ENCODE data around the gene GATAD2A.

GATAD2A gene

DNA sequence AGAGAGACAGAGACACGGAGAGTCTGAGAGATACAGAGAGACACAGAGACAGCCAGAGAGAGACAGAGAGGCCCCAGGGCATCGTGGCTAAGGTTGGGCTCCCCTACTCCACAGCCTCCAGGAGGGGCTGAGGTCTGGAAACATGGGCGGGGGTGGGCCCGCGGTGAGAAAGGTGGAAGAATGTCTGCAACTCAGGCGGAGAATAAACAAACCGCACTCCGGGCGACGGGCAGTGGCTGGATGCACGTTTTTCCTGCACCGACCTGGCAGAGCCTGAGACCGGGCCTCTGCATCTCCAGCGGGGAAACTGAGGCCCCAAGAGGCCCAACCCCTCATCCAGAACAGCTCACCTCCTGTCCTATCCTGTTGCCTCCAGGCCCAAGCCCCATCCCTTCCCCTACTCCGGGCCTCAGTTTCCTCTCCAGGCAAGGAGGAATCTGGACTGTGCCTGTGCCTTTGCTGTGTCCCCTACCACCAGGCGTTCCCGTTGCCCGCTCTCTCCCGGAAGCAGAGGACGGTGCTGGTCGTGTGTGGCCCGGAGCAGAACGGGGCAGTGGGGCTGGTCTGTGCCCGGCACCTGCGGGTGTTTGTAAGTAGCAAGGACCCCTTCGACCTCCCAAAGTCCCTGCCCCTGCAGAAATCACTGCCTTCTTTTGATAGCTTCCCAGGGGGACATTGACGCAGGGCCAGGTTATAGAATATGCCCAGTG is 129.2 kb downstream of the GATAD2A start:
- DNase-seq, result no peak

DNA sequence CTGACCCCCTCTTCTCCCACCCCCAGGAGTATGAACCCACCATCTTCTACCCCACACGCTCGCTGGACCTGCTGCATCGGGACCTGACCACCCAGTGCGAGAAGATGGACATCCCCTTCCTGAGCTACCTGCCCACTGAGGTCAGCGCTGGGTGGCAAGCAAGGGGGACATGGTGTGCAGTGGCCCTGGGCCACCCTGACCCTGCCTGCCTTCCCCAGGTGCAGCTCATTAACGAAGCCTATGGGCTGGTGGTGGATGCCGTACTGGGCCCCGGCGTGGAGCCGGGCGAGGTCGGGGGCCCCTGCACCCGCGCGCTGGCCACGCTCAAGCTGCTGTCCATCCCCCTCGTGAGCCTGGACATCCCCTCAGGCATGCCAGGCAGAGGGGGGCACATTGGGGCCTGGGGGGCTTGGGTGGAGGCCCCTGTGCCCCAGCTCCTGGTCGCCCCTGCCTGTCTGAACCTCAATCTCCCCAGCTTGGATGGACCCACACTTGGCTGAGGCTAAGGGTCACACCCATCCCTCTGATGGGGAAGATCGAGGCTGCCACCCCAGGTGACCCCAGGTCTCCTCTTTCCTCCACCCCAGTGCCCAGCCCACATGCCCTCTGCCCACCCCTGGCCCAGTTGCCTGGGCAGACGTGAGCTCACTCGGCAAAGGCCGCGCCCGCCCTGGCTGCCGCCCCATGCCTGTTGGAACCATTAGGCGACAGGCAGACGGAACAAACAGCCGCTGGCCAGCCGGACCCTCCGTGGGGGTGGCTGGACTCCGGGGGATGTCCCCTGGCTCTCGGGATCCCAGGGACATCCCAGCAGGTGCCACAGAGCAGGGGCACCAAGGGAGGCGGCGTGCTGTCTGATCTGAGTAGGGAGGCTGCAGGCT is 130.1 kb downstream of the GATAD2A start:
- no peak for DNase-seq

DNA sequence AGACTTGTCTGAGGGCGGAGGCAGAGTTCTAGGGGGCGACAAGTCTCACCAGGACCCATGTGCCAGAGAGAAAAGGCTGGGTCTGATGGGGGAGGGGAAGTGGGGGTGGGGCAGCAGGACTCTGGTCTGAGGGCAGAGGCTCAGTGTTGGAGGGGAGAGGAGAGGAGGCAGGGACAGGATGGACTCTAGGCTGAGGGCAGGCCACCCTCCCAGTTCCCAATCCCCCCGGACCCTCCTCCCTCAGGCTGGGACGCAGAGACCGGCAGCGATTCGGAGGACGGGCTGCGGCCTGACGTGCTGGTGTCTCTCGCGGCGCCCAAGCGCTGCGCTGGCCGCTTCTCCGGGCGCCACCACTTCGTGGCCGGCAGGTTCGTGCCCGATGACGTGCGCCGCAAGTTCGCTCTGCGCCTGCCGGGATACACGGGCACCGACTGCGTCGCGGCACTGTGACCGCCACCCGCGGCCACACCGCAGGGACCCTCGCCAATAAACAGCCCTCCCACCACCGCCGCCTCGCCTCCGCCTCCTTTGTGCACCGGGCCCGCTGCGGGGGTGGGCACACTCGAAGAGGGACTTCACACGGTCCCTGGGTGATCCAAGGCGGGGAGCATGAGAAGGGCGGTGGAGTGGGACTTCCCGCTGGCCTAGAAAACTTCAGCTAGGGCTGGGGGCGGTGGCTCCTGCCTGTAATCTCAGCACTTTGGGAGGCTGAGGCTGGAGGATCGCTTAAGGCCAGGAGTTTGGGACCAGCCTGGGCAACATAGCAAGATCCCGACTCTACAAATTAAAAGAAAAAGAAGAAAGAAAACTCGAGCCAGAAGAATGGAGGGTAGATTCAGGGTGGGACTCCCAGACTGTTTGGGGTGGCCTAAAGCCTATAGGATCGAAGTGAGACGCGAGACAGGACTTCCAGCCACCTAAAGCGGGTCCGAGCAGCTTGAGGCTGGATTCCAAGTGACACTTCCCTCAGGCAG is 131.9 kb downstream of the GATAD2A start:
- DNase-seq, result no peak

DNA sequence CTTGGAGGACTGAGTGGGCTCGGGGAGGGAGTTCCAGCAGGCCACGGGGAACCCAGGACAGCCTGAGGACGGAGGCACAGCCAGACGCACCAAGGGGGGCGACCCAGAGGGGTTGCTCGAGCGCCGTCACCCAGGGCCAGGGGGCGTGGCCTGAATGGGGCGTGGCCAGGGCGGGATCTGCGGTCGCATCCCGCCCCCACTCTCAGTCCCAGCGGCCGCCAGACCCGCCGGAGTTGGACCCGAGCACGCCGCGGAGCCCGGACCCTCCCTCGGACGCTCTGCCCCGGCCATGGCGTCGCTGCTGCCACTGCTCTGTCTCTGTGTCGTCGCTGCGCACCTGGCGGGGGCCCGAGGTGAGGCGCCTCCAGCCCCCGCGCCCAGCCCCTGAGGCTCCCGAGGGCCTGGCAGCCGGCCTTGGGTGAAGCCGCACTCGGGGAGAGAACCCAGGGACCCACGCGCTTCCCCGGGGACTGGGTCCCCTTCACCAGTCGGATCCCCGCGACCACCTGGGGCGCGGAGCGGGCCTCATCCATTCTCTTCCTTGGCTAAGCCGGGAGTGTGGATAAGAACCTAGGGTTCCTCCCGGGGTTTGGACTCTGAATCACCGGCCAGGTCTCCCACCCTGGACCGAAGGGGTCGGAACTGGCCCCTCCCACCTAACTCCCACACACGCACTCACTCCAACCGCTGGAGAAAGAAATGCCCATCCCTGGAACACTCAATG is 132.7 kb downstream of the GATAD2A start, which contains the start of gene CILP2:
TSS of gene CILP2 (plus strand) at position 205 of the 724 bp plus-strand sequence. CDS start at position 290, 85 bp downstream.
- no peak for DNase-seq

DNA sequence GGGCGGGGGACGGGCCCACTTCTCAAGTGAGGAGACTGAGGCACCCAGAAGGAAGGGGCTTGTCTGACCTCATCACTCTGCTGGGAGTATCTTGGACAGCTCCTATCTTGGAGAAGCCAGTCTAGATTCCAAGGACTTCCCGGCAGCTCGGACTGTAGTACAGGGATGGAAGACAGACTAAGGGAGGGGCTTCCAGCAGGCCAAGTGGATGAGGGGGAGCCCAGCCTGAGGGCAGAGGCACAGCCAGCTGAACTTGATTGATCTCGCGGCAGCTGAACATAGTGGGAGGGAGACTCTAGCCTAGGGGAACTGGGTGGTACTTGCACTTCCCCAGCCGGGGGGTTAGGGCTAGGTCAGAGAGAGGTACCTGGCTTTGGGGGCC is 133.3 kb downstream of the GATAD2A start:
- DNase-seq, result no peak

DNA sequence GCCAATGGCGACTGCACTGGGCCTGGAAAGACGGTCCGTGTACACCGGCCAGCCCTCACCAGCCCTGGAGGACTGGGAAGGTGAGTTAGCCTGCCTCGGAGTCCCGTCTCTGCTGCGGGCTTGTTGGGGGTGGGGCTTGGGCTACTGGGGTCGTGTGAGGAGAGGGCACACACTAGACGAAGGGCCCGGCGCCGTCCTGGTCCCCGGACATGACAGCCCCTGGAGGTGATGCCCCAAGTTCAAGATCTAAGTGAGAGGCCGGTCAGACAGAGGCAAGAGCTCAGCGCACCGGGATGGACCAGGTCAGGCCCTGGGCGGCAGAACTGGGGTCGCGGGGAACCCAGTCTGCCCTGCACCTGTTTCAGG is 134.2 kb downstream of the GATAD2A start:
- no peak for DNase-seq

DNA sequence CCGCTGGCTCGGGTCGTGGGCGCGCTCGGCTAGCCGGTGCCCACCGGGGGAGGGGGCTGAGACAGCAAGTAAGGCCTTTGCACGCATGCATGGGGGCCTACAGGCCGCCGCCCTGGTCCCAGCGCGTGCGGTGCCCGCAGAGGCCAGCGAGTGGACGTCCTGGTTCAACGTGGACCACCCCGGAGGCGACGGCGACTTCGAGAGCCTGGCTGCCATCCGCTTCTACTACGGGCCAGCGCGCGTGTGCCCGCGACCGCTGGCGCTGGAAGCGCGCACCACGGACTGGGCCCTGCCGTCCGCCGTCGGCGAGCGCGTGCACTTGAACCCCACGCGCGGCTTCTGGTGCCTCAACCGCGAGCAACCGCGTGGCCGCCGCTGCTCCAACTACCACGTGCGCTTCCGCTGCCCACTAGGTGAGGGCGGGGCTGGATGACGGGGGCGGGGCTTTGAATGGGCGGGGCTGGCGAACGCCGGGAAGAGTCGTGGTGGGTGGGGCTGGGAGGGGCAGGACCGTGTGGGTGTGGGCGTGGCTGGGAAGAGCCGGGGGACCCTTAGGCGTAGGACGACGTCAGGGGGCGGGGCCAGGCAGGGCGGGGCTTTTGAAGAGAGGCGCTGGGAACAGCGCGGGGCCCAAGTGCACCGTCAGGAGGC is 134.7 kb downstream of the GATAD2A start:
- peak; percentile 87 for DNase-seq

DNA sequence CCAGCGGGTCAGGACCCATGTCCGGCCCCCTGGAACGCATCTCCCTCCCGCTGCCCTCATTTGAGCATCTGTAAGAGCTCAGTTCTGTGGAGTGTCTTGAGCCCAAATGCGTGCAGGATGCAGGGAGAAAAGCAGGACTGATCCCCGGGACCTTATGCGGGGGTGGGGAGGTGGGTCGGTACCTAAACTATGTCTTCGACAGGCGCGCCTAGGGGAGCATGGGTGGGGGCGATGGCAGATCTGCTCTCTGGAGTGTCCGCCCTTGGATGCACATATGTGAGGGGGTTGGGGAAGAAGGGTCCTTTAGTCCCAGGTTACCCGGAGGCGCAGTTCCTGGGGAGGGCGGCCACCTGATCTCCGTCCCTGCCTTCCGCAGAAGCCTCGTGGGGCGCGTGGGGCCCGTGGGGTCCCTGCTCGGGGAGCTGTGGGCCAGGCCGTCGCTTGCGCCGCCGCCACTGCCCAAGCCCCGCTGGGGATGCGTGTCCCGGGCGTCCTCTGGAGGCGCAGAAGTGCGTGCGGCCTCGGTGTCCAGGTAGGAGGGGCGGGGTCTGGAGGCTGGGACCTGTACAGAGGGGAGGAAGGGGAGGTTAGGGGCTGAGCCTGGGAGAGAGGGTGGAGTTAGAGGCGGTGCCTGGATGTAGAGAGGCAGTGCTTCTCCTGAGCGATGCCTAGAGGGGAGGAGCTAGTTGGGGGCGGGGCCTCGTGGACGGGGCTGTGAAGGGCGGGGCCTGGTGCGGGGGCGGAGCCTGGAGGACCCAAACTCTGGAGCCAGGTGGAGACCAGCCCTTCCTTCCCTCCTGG is 135.4 kb downstream of the GATAD2A start:
- DNase-seq, result peak; percentile 89

DNA sequence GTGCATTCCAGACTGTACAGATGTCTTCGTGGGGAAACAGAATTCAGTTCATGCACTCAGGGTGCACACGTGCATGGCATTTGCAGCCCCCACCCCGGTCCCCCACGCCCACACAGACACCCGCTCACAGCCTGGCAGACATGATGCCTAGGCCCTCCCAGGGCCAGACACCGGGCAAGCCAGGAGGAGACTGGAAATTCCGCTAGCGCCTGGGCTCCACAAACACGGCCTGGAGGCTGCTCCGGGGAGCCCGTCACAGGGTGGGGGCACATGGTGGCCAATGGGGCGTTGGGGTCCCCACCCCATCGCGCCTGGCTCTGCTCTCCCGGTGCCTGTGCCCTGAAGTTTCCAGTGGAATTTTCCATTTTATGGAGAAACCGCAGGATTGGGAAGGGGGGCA is 136.1 kb downstream of the GATAD2A start:
- no peak for DNase-seq

DNA sequence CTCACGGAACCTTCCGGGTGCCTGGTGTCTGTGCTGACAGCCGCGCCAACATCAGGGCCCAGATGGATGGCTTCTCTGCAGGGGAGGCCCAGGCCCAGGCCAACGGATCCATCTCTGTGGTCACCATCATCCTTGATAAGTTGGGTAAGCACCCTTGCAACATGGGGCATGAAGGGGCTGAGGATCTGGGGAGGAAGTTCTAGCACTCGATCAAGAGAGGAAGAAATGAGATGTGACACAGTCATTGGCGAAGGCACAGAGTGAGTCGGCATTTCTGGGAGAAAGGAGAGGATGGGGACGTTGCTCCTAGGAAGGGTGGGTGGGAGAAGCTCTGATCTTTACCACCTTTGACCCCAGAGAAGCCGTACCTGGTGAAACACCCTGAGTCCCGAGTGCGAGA is 137.0 kb downstream of the GATAD2A start:
- no peak for DNase-seq

DNA sequence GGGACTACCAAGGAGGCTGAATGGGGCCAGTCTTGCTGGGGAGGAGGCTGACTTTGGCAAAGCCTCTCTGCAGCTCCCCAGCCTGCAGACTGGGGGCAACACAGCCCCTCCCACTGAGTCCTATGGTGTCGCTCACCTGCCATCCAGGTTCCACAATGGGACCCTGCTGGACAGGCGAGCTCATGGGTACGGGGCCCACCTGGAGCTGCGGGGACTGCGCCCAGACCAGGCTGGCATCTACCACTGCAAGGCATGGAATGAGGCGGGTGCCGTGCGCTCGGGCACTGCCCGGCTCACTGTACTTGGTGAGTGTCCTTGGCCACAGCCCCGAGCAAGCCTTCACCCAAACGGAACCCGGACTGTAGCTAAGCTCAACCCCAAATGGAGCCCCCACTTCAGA is 137.6 kb downstream of the GATAD2A start:
- DNase-seq, result no peak

DNA sequence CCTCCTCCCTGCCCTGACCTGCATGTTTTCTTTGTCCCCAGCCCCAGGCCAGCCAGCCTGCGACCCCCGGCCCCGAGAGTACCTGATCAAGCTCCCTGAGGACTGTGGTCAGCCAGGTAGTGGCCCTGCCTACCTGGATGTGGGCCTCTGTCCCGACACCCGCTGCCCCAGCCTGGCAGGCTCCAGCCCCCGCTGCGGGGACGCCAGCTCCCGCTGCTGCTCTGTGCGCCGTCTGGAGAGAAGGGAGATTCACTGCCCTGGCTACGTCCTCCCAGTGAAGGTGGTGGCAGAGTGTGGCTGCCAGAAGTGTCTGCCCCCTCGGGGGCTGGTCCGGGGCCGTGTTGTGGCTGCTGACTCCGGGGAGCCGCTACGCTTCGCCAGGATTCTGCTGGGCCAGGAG is 138.2 kb downstream of the GATAD2A start:
- DNase-seq, result no peak

DNA sequence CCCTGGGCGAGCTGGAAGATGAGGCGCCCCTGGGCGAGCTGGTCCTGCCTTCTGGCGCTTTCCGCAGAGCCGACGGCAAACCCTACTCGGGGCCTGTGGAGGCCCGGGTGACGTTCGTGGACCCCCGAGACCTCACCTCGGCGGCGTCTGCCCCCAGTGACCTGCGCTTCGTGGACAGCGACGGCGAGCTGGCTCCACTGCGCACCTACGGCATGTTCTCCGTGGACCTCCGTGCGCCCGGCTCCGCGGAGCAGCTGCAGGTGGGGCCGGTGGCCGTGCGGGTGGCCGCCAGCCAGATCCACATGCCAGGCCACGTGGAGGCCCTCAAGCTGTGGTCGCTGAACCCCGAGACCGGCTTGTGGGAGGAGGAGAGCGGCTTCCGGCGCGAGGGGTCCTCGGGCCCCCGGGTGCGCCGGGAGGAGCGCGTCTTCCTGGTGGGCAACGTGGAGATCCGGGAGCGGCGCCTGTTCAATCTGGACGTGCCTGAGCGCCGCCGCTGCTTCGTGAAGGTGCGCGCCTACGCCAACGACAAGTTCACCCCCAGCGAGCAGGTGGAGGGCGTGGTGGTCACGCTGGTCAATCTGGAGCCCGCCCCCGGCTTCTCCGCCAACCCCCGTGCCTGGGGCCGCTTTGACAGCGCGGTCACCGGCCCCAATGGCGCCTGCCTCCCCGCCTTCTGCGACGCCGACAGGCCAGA is 138.9 kb downstream of the GATAD2A start:
- no peak for DNase-seq

DNA sequence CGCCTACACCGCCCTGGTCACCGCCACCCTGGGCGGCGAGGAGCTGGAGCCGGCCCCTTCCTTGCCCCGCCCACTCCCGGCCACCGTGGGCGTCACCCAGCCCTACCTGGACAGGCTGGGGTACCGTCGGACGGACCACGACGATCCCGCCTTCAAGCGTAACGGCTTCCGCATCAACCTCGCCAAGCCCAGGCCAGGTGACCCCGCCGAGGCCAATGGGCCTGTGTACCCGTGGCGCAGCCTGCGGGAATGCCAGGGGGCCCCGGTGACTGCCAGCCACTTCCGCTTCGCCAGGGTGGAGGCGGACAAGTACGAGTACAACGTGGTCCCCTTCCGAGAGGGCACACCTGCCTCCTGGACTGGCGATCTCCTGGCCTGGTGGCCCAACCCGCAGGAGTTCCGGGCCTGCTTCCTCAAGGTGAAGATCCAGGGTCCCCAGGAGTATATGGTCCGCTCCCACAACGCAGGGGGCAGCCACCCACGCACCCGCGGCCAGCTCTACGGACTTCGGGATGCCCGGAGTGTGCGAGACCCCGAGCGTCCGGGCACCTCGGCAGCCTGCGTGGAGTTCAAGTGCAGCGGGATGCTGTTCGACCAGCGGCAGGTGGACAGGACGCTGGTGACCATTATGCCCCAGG is 139.6 kb downstream of the GATAD2A start:
- no peak for DNase-seq

DNA sequence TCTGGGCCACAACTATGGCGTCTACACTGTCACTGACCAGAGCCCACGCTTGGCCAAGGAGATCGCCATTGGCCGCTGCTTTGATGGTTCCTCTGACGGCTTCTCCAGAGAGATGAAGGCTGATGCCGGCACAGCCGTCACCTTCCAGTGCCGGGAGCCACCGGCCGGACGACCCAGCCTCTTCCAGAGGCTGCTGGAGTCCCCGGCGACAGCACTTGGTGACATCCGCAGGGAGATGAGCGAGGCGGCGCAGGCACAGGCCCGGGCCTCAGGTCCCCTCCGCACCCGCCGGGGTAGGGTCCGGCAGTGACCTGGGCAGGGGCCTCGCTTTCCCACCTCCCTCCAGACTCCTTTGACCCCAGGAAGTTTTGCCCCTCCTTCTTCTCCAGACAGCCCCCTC is 140.2 kb downstream of the GATAD2A start:
- no peak for DNase-seq

DNA sequence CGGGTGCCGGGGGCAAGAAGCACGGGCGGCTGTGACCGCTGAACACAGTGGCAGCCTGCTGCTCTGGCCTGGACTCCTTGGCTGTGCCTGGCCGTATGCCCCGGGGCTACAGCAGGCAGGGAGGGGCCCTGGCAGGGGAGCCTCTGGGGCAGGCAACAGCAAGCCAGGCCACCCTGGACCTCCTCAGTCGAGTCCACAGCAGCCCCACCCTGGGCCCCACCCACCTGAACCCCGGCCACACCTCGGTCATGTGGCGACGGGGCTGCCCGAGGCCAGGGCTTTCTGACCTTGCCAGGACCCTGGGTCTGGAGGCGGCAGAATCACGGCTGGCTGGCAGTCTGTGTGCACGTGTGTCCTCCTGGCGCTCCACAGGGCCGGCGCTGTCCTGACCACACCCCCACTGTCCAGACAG is 141.3 kb downstream of the GATAD2A start:
- no peak for DNase-seq

DNA sequence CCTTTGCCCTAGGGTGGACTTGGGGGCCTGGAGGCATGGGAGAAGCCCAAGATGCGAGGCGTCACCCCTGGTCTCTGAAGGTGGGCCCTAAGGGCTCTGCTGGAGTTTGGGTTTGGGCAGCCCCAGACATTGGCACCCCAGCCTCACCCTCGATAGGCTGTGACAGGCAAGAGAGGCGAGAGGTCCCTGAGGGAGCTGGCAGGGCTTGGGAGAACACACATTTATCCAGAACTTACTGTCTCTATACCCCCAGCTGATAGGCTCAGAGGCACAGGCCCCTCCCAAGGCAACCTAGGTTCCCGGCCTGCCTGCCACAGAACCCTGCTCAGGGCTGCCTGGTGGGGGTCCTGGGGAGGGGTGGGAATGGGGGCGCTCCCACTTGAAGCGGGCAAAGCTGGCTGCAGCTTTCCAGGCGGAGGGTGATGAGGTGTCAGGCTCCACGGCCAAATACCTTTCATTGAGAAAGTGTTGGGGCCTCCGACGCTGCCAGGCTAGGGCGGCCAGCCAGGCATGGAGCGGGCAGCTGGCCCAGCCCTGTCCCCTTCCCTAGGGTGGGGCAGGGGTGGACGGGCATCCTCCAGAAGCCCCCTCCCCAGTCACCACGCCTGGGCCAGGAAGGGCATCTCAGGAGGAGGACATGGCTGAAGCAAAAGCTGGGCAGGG is 142.3 kb downstream of the GATAD2A start:
- no peak for DNase-seq

DNA sequence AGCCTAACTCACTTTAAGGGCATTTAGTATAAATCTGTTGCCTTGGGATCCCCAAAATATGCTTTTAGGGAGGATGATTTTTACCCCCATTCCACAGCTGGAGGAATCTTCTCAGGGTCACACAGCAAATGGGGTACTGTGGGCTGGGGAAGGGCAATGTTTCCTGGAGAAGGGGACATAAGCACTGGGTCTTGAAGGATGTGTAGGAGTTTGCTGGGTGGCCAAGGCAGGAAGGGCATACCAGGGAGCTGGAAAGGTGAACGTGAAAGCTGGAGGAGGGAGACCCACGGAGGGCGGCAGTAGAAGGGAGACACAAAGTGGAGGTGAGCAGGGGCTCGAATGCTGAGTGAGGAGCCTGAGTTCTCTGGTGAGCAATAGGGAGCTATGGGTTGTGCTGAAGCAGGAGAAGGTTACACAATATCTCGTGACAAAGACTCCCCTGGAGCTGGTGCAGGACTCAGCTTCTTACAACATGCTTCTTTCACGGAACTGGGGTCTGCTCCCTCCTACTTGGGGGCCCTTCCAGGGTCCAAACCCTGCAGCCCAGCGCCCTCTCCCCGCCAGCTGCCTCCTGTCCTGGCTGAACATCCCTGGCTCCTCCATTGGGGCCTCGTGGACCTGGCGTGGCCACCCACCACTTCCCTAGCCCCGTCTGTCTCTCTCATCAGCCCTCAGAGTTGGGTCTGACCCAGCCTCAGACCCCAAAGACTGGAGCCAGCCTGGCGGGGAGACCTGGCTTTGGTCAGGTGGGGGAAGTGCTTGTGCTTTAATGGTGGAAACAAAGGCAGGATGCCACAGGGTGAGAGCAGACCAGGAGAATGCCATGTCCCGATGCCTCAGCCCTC is 143.7 kb downstream of the GATAD2A start:
- DNase-seq, result no peak

Measured in stimulated activated CD4-positive, alpha-beta T cell treated with anti-CD3 and anti-CD28 coated beads, Interleukin-1b, Interleukin-23, amount 100 ng/mL, for 48 hours (primary cell).